GM19324 (cell line): ENCODE measurements around the gene MED16.

Source experiments
- ATAC-seq: cut with Tn5 transposase; IDR thresholded peaks from one replicate; pipeline ENCODE4 v1.9.1; 2021; ENCODE audit warnings: mild to moderate bottlenecking, moderate library complexity; ENCODE audit not compliant: unreplicated experiment, low FRiP score

MED16 gene

DNA sequence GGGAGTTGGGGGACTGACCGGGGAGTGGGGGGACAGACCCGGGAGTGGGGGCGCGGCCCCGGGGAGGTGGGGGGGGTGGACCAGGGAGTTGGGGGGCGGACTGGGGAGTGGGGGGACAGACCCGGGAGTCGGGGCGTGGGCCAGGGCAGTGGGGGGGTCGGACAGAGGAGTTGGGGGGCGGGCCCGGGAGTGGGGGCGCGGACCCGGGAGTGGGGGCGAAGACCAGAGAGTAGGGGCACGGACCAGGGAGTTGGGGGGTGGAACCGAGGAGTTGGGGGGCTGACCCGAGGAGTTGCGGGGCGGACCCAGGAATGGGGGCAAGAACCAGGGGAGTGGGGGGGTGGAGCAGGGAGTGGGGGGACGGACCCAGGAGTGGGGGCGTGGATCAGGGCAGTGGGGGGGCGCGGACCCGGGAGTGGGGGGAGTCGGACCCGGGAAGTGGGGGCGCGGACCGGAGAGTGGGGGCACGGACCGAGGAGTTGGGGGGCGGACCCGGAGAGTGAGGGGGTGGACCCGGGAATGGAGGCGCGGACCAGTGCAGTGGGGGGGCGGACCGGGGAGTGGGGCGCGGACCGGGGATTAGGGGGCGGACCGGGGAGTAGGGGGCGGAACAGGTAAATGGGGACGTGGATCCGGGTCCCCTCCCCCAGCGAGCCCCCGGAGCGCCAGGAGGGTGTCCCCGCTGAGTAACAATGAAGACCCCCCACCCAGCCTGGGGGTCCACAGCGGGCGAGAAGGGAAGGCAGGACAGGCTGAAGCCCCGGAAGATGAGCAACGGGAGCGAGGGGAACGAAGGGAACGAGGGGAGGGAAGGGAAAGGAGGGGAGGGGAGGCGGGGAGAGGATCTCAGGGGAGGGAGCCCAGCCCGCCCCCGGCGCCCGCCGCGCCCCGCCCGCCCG, 19.4 kb upstream of the MED16 start:
- ATAC-seq, result no peak

DNA sequence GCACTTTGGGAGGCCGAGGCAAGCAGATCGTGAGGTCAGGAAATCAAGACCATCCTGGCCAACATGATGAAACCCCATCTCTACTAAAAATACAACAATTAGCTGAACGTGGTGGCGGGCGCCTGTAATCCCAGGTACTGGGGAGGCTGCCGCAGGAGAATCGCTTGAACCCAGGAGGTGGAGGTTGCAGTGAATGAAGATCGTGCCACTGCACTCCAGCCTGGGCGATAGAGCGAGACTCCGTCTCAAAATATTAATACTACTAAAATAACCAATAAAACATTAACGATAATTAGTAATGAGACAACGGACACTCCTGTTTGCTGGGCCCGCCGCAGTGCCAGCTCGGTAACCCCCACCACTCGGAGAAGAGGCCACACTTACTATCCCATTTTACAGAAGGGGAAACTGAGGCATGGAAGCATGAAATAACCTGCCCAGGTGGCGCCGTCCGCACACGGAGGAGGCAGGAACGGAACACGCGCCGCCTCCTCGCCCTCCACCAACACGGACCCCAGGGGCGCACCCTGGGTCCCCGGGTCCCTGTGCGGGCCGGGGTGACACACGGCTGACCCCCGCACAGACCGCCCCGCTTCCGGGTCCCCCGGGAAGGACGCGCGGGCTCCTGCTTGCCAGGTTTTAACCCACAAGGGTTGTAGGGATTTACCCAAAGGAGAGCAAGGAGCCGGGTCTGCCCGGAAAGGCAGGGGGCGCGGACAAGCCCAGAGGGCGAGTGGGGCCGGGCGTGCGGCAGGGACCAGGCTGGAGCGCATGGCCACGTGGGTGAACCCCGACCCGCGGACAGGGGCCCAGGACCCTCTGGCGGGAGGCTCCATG, 18.4 kb upstream of the MED16 start:
- ATAC-seq, result no peak

DNA sequence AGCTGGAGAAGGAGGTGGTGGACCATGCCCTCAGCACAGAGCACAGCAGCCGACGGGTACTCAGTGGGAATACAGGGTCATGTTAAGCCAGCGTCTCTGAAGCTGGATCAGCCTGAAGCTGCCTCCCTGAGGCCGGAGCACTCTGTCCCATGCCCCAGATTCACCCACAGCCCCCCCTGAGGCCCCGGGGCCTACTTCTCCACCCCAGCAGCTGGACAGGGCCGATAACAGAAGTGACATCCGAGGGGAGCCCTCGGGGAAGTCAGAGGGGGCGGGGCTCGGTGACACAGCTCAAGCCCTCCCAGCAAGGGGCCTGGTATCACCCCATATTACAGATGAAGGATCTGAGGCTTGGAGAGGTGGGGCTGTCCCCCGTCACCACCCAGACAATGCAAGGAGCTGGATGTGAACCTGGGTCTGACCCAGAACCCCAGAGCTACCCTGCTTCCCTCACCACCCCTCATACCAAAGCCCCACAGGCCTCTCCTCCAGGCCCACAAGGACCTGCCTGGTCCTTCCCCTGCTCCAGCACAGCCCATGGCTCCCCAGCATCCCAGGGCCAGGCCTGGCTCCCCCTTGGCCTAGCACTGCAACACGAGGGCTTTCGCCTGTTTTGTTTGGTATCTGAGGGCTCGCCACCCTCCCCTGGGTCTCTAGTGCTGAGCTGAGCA, 14.3 kb upstream of the MED16 start:
- ATAC-seq, result no peak

DNA sequence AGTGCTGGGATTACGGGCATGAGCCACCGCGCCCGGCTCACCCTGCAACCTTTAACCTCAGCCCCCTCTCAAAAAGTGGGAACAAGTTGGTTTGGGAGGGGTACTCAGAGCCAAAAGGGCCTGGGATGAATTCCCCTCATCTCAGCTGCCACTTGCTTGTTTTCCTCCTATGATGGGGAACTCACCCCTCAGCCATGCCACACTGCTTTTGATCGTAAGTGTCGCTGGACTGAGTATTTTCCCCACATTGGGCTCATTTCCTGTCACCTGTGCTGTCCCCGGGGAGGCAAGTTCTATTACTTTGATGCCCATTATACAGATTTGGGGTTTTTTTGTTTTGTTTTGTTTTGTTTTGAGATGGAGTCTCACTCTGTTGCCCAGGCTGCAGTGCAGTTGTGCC, 13.5 kb upstream of the MED16 start:
- no peak for ATAC-seq

DNA sequence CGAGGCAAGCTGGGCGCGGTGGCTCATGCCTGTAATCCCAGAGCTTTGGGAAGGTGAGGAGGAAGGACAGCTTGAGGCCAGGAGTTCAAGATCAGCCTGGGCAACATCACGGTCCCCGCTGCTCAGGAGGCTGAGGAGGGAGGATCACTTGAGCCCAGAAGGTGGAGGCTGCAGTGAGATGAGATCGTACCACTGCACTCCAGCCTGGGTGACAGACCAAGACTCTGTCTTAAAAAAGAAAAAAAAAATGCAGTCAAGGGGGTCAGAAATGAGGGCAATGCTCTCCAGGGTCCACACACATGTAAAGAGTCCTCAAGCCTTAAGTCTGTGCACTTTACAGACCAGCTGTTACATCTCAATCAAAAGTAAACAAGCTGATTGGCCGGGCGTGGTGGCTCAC, 11.6 kb upstream of the MED16 start:
- no peak for ATAC-seq

DNA sequence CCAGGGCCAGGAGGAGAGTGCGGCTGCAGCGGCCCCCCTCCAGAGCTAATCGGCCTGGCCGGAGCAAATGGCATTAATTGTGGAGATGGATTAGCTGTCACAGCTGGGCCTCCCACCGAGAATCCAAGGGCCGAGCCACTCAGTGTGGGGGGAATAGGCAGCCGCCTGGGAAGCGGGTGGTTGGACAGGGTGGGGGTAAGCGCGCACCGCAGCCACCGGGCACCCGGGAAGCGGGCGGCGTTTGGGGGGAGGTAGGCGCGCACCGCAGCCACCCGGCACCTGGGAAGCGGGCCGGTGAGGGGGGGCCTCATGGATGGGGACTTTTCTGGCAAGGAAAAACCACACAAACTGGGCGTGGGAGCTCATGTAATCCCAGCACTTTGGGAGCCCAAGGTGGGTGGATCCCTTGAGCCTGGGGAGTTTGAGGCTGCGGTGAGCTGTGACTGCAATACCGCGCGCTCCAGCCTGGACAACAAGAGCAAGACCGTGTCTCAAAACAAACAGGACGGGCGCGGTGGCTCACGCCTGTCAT, 10.3 kb upstream of the MED16 start:
- no peak for ATAC-seq

DNA sequence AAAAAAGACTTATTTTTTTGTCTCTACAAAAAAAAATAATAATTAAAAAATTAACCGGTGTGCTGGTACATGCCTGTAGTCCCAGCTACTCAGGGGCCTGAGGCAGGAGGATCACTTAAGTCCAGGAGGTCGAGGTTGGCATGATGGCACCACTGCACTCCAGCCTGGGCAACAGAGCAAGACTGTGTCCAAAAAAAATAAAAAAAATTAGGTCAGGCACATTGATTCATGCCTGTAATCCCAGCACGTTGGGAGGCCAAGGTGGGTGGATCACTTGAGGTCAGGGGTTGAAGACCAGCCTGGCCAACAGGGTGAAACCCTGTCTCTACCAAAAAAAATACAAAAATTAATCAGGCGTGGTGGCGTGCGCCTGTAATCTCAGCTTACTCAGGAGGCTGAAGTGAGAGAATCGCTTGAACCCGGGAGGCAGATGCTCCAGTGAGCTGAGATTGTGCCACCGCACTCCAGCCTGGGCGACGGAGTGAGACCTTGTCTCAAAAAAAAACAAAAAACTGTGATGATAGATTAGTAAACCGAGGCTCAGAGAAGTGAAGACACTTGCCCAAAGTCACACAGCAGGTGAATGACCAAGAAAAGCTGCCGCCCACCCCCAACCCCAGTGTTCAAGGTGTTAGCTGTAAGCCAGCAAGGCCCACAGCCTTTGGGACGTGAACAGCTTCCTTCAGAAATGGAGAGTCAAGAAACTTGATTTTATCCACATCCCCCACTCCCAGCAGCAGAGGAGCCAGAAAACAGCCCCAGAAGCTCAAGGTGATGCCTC, 9.6 kb upstream of the MED16 start:
- no peak for ATAC-seq

DNA sequence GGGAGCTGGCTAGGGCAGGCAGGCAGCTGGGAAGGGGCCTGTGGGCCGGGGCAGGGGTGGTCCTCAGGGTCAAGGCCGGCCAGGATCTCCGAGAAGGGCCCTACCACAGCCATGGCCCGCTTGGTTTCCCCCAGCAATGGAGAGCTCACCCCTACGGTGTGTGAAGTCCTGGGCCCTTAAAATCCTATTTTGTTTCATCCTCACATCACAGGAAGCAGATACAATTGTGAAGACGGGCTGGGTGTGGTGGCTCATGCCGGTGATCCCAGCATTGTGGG, 9.0 kb upstream of the MED16 start:
- no peak for ATAC-seq

DNA sequence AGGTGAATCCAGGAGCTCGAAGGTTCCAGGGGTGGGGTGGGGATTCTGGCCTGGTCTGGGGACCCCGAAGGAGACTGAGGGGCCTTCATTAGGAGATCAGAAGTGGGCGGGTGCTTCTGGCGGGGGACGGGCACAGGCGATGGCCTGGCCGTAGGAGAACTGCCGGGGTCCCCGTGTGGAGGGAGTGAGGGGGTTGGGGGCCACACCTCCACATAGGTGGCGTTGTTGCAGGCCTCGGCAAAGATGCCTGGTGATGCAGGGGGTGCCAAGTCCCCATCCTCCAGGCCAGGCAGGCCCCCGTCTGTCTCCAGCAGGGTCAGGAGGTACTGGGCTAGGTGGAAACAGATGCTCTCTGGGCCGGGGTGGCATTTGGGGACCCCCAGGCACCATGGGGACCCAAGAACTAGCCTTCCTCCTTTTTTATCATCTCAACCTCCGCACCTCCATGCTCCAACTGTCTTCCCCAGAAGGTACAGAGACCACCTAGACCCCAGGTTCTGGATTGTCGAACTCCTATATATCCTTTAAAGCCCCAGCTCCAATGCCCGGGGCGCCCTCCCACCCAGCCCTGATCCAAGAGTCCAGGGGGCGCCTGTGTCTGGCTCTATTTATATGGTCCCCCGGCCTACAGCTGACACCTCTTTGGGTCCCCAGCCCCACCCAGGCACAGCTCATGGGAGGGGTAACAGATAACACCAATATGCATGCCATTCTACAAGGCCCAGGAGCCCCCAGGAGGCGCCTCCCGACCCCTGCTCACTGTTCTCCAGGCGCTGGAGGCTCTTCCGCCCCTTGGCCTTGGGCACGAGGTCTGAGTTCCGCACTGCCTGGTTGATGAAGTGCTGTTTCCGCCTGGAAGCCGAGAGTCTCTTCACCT, 8.5 kb upstream of the MED16 start:
- no peak for ATAC-seq

DNA sequence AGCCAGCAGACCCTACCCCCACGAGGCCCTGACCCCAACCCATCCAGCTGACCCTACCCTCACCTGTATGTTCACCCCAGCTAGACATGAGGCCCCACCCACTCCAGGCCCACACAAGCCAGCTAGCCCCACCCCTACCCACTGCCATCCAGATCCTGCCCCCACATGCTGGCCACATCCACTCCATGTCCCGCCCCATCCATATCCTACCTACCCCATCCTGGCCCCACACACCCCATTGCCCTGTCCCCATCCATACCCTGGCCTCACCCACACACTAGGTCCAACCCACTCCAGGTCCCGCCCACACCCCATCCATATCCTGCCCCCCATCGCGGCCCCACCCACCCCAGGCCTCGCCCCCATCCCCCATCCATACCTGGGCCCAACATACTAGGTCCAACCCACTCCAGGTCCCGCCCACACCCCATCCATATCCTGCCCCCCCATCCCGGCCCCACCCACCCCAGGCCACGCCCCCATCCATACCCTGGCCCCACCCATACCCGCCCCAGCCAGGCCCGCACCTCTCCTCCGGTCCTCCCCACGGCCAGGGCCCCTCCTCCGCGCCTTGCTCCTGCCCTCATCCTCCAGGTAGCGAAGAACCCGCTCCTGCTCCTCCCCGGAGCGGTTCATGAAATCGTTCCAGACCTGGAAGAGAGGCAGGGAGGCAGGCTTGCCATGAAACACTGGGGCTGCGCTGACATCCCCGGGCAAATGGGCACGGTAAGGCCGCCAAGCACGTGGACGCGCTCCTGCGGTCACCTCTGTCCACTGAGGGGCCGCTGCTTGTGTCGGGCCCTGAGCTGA, 7.5 kb upstream of the MED16 start:
- no peak for ATAC-seq

DNA sequence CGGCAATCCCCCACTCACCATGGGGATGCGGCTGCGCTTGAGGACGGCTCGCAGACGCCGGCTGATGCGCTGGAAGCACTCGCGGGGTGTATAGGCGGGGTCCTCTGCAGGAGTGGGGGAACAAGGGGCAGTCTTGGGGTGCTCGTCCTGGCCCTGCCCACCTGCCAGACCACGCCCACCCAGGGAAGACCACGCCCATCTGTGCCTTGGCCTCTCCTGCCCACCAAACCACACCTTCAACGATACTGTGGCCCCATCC, 7.0 kb upstream of the MED16 start:
- no peak for ATAC-seq

DNA sequence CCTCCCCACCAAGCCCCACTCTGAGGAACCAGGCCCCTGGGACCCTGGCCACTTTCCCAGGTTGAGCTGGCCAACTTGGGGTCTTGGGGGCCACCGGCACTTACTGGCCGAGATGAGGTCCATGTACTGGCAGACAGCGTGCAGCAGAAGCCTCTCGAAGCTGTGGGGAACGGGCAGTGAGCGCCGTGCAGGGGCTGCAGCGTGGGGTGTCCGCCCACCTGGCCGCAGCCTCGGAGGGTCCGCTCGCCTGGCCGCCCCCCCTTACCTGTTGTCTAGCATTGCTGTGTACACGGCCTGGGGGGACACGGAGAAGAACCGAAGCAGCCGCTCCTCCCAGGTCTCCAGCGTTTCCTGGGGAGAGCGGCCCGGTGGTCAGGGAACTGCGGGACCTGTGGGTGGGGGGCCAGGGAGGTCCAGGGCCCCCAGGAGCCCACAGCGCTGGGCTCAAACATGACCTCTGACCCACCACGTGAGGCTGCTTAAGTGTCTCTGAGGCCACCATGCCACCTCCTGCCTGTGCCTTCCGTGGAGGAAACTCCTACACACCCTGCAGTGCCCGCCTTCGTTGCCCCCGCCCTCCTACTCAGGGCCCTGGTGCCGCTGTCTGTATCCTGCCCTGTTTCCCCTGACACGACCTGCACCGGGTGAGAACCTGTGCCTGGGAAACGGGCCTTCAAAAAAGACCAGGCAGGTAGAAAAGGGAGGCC, 6.5 kb upstream of the MED16 start:
- ATAC-seq, result no peak

DNA sequence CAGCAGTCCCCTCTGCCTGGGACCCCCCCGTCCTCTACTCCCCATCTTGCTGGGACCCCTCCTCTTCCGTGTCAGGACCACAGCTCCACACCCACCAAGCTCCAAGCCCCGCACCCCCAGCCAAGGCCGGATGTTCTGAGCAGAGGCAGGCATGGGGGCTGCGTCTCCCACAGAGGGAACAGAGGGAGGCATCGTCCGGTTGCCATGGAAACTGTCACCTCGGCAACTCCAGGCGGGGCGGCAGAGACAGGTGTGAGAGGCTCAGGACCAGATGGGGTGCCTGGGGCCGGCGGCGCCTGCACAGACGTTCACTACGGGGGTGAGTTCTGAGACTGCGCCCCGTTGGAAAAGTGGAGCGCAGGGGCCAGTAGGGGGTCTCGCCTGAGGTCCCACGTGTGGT, 5.7 kb upstream of the MED16 start:
- ATAC-seq, result no peak

DNA sequence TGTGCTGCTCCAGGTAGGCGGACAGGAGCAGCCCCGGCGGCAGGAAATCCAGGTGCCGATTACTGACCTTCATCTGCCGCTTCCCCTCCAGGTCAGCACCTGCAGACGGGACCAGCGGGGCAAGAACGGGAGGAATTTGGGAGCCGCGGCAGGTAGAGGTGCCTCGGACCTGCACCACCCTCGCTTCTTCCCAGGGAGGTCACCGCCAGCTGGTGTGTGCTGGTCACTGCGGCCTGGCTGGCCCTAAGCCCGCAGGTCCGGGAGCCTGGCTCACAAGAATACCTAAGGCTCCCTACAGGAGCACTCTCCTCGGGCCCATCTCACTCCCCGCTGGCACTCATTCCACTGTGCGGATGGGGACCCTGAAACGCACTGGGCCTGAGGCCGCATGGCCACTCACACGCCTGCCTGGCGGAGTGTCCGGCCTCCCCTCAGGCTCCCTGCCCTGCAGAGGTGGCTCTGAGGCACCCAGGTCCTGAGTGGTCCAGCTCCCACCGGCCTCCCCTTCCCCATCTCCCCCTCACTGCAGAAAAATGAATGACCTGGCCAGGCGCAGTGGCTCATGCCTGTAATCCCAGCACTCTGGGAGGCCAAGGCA, 4.6 kb upstream of the MED16 start:
- no peak for ATAC-seq

DNA sequence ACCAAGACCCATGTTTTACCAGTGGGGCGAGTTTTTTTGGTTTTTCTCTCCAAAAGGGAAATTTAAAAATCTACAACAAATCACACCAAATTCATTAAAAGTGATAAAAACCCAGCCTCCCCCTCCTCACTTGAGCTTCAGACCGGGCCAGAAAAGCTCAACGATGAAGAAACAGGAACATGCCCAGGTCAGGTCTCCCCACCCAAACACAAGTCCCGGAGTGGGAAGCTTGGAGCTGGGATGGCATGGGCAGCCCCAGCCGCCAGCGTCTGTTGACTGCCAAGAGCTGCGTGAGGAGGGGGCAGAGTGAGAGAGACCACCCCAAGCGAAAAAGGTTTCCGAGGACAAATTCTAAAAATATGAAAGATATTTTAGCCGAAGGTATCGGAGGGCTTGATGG, 4.0 kb upstream of the MED16 start:
- no peak for ATAC-seq

DNA sequence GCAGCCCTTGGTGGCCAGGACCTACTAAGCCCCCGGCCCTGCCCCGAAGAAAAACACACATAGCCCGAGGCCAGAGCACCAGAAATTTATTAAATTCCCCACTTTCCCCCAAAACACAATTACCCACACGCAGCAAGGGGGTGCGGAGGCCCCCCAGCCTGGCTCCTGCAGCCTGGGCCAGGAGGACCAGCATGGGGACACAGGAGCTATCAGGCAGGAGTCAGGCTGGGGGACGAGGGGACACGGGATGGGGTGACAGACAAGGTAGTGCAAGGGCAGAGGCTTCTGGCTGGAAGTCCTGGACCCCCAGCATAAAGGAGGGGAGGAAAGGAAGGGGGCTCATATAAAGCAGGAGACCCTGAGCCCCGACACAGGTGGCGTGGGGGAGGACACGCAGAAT, 3.4 kb upstream of the MED16 start:
- no peak for ATAC-seq

DNA sequence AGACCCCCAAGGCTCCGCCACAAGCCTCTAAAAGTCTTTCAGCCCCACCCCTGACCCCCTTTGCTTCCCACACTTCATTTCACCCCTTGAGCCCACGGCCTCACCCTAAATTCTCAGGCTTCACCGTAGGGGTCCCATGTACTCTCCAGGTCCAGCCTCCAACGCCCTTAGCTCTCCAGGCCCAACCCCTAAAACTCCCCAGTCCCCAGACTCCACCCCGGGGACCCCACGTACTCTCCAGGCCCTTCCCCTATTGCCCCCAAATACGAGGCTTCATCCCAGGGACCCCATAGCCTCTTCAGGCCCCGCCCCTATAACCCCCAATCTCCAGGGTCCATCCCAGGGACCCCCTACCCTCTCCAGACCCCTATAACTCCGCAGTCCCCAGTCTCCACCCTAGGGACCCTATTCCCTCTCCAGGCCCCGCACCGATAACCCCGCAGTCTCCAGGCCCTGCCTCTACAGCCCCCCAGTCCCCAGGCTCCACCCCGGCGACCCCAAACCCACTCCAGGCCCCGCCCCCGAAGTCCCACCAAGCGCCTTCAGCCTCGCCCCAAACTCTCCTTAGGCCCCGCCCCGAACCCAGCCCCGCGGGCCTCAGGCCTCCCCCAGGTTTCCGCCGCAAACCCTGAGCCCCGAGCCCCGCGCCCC, 619 bp downstream of the MED16 start:
- ATAC-seq, result no peak
